Measurements from ENCODE around the gene TBL1Y. TPM values are rescaled to one million over a fixed set of nuclear protein-coding genes. Genes with fewer than 3 reads are reported as not detected.

Gene TBL1Y
- total and polyA plus RNA-seq, 8 donors = 0.08 to 1.3 (median 0.35) TPM; not detected in 4

- H3K4me1 ChIP-seq = no peaks in the 10 kb centered on the region
- no peaks in the 10 kb centered on the region for H3K27me3 ChIP-seq
- no peaks in the 10 kb centered on the region for H3K9me3 ChIP-seq
- DNase-seq = no peak
- TF ChIP-seq CTCF (IDR thresholded peaks at IDR 0.05) = no peak
- intact Hi-C loops (cut with DNase I; ENCODE audit: low total_unique reads) = no loop called here
- no peak overlapping the region for H3K4me3 ChIP-seq
- 57 to 75% (median 71%) methylated on average over 2 of the region's 2 CpGs; no CpG with 5 or more reads in 2 of the 5 donors for WGBS, 5 donors
- no peak overlapping the region for H3K27ac ChIP-seq
- no peaks in the 10 kb centered on the region for H3K36me3 ChIP-seq
Observed at GRCh38 chrY:7013051-7013450, 102.6 kb downstream of the TBL1Y start.

- H3K27ac ChIP-seq = no peak overlapping the region
- WGBS, 5 donors = 30 to 40% methylated on average over 3 to 4 of the region's 4 CpGs; no CpG with 5 or more reads in 3 of the 5 donors
- no peak for DNase-seq
- no peaks in the 10 kb centered on the region for H3K36me3 ChIP-seq
- no peaks in the 10 kb centered on the region for H3K27me3 ChIP-seq
- H3K4me3 ChIP-seq = no peak overlapping the region
- H3K9me3 ChIP-seq = no peaks in the 10 kb centered on the region
- no peaks in the 10 kb centered on the region for H3K4me1 ChIP-seq
- TF ChIP-seq POLR2AphosphoS5 (IDR thresholded peaks at IDR 0.05) (no peak), EP300 (IDR thresholded peaks at IDR 0.05) (no peak), CTCF (IDR thresholded peaks at IDR 0.05) (no peak), POLR2A (IDR thresholded peaks at IDR 0.05) (no peak)
- intact Hi-C loops (cut with DNase I; ENCODE audit: low total_unique reads) = no loop called here
Observed at GRCh38 chrY:7016521-7016920, 106.0 kb downstream of the TBL1Y start.

- 81 to 94% (median 93%) methylated on average over 6 of the region's 6 CpGs; no CpG with 5 or more reads in 2 of the 5 donors for WGBS, 5 donors
- TF ChIP-seq EP300 (IDR thresholded peaks at IDR 0.05) = no peak
- no peak for TF ChIP-seq POLR2AphosphoS5 (IDR thresholded peaks at IDR 0.05)
- TF ChIP-seq POLR2A (IDR thresholded peaks at IDR 0.05) = no peak
- no peak for TF ChIP-seq CTCF (IDR thresholded peaks at IDR 0.05)
- Histone ChIP-seq H3K4me1 (no peaks in the 10 kb centered on the region), H3K27me3 (no peaks in the 10 kb centered on the region), H3K4me3 (no peak overlapping the region), H3K9me3 (no peaks in the 10 kb centered on the region), H3K27ac (no peak overlapping the region), H3K36me3 (no peaks in the 10 kb centered on the region)
- no peak for DNase-seq
- intact Hi-C loops (cut with DNase I; ENCODE audit: low total_unique reads) = no loop called here
Observed at GRCh38 chrY:7017244-7018080, 107.0 kb downstream of the TBL1Y start.

- Histone ChIP-seq H3K27me3 (no peaks in the 10 kb centered on the region), H3K36me3 (no peaks in the 10 kb centered on the region), H3K9me3 (no peaks in the 10 kb centered on the region), H3K4me1 (no peaks in the 10 kb centered on the region), H3K27ac (no peak overlapping the region), H3K4me3 (no peak overlapping the region)
- TF ChIP-seq CTCF (IDR thresholded peaks at IDR 0.05) (no peak), POLR2A (IDR thresholded peaks at IDR 0.05) (no peak), EP300 (IDR thresholded peaks at IDR 0.05) (no peak), POLR2AphosphoS5 (IDR thresholded peaks at IDR 0.05) (no peak)
- no peak for DNase-seq
- intact Hi-C loops (cut with DNase I; ENCODE audit: low total_unique reads) = no loop called here
Observed at GRCh38 chrY:7039037-7039436, 128.5 kb downstream of the TBL1Y start.

All from stomach (tissue), 9 donors.